Measurements from ENCODE around the gene TNFSF15.

Gene TNFSF15

DNA sequence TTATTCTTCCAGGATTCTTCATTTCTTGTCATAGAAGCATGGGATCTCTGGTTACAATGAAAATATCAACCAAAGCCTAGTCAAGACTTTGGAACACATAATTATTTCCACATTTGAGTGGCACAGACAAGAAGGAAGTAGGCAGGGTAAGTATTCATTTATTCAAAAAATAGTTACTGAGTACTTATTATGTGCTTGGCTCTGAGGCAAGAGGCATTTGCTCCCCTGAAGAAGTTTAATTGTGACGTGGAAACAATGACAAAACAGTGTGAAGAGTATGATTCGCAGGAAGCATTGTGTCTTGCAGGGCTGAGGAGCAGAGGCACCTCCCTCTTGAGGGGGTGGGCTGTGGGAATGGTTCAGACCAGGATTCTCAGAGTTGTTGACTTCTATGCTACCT lies 45.0 kb upstream of the TNFSF15 start:
- TF ChIP-seq, protein P1, sequence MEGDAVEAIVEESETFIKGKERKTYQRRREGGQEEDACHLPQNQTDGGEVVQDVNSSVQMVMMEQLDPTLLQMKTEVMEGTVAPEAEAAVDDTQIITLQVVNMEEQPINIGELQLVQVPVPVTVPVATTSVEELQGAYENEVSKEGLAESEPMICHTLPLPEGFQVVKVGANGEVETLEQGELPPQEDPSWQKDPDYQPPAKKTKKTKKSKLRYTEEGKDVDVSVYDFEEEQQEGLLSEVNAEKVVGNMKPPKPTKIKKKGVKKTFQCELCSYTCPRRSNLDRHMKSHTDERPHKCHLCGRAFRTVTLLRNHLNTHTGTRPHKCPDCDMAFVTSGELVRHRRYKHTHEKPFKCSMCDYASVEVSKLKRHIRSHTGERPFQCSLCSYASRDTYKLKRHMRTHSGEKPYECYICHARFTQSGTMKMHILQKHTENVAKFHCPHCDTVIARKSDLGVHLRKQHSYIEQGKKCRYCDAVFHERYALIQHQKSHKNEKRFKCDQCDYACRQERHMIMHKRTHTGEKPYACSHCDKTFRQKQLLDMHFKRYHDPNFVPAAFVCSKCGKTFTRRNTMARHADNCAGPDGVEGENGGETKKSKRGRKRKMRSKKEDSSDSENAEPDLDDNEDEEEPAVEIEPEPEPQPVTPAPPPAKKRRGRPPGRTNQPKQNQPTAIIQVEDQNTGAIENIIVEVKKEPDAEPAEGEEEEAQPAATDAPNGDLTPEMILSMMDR (IDR thresholded peaks at IDR 0.05; ENCODE audit: low read depth, low read length, missing control alignments) = no peak
- no peak overlapping the region for H3K4me3 ChIP-seq (ENCODE audit: low read depth, low read length)
- DNase-seq (ENCODE audit: low read depth) = no peak

DNA sequence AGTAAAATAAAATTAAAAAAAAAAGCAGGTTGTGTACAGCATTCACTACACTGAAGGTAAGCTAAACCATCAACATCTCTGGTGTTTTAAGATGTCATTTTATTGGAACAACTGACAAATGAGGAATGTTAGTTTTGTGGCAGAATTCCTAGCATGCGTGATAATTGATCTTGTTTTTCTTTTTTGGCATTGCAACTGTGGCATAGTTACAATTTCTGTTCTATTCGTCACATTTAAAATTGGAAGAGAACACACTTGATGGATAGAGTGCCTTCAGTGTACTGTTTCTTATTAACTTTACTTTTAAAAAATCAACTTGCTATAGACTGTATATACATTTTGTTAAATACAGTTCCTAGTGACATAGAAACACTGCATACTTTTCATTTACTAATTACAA lies 43.6 kb upstream of the TNFSF15 start:
- DNase-seq (ENCODE audit: low read depth) = no peak
- TF ChIP-seq, protein P1 (IDR thresholded peaks at IDR 0.05; ENCODE audit: low read depth, low read length, missing control alignments) = no peak
- H3K4me3 ChIP-seq (ENCODE audit: low read depth, low read length) = no peak overlapping the region

DNA sequence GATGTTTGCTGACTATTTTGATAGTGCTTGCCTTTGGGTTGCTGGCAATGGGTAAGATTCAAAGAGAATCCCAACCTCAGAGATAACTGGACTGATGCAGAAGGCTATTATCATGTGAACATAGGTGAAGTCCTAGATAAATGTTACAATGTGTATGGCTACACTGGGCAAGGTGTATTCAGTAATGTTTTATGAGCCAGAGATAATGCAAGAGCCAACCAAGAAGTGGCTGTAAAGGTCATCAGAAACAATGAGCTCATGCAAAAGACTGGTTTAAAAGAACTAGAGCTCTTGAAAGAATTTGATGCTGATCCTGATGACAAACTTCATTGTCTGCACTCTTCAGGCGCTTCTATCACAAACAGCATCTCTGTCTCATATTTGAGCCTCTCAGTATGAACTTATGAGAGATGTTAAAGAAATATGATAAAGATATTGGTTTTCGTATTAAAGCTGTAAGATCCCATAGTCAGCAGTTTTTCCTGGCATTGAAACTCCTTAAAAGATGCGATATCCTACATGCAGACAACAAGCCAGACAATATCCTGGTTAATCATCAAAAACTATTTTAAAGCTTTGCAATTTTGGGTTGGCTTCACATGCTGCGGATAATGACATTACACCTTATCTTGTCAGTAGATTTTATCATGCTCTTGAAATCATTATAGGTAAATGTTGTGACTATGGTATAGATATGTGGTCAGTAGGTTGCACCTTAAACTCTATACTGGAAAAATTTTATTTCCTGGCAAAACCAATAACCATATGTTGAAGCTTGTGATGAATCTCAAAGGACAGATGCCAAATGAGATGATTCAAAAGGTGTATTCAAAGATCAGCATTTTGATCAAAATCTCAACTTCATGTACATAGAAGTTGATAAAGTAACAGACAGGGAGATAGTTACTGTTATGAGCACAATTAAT lies 41.9 kb upstream of the TNFSF15 start:
- DNase-seq (ENCODE audit: low read depth) = no peak
- no peak overlapping the region for H3K4me3 ChIP-seq (ENCODE audit: low read depth, low read length)
- TF ChIP-seq, protein P1 (IDR thresholded peaks at IDR 0.05; ENCODE audit: low read depth, low read length, missing control alignments) = no peak

DNA sequence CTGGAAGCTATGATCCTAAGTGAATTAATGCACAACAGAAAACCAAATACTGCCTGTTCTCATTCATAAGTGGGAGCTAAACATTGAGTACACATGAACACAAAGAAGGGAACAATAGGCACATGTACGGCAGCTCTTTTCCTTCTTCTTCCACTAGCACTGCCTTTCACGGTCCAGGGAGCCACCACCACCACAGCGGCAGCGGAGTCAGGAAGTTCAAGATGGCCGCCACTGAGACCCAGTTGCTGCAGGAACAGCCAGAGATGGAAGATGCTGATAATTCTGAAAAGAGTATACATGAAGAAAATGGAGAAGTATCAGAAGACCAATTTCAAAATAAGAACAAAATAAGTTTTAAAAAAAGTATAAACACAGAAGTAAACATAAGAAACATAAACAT lies 39.5 kb upstream of the TNFSF15 start:
- no peak for DNase-seq (ENCODE audit: low read depth)
- TF ChIP-seq, protein P1 (IDR thresholded peaks at IDR 0.05; ENCODE audit: low read depth, low read length, missing control alignments) = no peak
- no peak overlapping the region for H3K4me3 ChIP-seq (ENCODE audit: low read depth, low read length)

DNA sequence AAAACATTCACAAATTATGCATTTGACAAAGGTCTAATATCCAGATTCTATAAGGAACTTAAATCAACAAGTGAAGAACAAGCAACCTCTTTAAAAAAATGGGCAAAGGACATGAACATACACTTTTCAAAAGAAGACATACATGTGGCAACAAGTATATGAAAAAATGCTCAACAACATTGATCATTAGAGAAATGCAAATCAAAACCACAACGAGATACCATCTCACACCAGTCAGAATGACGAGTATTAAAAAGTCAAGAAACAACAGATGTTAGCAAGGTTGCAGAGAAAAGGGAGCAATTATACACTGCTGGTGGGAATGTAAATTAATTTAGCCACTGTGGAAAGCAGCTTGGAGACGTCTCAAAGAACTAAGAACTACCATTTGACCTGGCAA lies 38.9 kb upstream of the TNFSF15 start:
- TF ChIP-seq, protein P1 (IDR thresholded peaks at IDR 0.05; ENCODE audit: low read depth, low read length, missing control alignments) = no peak
- no peak for DNase-seq (ENCODE audit: low read depth)
- no peak overlapping the region for H3K4me3 ChIP-seq (ENCODE audit: low read depth, low read length)

DNA sequence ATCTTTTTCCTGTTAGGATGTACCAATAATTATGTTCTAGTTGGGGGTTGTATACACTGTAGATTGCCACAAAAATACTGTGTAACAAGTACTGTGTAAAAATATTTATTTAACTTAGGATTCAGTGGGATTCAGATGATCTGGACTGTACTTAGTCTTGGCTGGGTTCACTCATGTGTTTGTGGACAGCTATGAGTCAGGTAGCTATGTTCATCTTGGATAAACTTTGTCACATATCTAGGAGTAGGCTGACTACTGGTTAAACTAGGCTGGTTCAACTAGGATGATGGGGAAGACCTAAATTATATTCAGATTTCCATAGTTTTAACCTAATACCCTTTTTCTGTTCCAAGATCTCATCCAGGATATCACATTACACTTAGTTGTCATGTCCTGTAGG lies 32.1 kb upstream of the TNFSF15 start:
- TF ChIP-seq, protein P1 (IDR thresholded peaks at IDR 0.05; ENCODE audit: low read depth, low read length, missing control alignments) = no peak
- no peak overlapping the region for H3K4me3 ChIP-seq (ENCODE audit: low read depth, low read length)

DNA sequence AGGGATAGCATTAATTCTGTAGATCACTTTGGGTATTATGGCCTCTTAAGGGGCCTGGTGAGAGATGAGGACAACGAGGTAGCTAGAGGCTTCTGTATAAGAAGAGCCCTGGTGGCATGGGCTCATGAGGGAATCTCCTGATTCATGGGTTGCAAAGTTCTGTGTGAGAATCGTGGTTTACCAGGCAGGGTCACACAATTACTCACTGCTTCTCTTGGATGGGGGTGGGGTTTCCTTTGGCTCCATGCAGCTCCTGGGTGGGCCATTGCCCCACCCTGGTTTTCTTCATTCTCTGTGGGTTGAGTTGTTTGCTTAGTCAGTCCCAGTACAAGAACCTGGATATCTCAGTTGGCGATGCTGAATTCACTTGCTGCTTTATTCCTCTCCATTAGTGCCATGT lies 30.9 kb upstream of the TNFSF15 start:
- no peak overlapping the region for H3K4me3 ChIP-seq (ENCODE audit: low read depth, low read length)
- TF ChIP-seq, protein P1 (IDR thresholded peaks at IDR 0.05; ENCODE audit: low read depth, low read length, missing control alignments) = no peak
- no peak for DNase-seq (ENCODE audit: low read depth)

More for the DNA sequence above, 32.1 kb upstream of the TNFSF15 start:
- no peak for DNase-seq (ENCODE audit: low read depth)
